Epithelial cell of esophagus (primary cell): ENCODE measurements around the gene DPT.

ENCODE experiments used
- DNase-seq: peaks from one replicate; pipeline ENCODE4 v3.0.0; 2010; ENCODE audit warnings: low read depth
- H3K4me3 ChIP-seq: 2 replicates; pipeline ENCODE4 v1.5.1; 2011; ENCODE audit warnings: mild to moderate bottlenecking, low read length, control low read depth
- CTCF ChIP-seq: IDR thresholded peaks from 2 replicates; pipeline ENCODE4 v1.5.1; 2011; ENCODE audit warnings: low read depth, mild to moderate bottlenecking, low read length, control low read depth, inconsistent platforms; ENCODE audit not compliant: insufficient read depth; ENCODE audit errors: missing control alignments

Gene DPT

DNA sequence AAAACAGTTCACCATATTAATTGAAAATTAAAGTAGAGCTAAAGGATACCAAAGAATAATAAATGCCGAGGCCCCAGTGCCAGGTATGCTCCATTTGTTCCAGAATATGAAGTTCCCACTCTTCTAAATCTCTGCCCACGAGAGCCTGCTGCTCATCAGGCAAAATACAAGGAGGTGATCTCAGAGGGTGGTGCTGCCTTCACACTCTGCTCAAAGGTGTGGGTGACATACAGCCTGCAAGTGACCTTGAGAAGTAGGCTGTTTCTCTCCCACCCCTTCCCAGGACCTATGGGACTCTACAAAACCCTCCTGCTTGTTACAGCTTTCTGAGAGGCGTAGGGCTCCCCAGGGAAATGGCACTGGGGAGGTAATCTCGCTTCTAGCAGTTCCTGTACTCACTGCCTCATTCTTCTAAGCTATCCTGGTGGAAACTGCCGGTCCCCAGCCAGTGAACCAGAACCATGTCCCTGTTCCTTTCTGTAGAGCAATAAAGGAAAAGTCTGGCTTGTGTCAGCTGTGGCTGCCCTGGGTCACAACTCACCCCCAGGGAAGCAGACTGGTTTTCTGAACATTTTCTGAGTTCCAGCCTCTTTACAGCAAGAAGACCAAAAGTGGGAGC, 26.9 kb upstream of the DPT start:
- no peak for DNase-seq
- TF ChIP-seq CTCF, result no peak
- no peak overlapping the region for H3K4me3 ChIP-seq

DNA sequence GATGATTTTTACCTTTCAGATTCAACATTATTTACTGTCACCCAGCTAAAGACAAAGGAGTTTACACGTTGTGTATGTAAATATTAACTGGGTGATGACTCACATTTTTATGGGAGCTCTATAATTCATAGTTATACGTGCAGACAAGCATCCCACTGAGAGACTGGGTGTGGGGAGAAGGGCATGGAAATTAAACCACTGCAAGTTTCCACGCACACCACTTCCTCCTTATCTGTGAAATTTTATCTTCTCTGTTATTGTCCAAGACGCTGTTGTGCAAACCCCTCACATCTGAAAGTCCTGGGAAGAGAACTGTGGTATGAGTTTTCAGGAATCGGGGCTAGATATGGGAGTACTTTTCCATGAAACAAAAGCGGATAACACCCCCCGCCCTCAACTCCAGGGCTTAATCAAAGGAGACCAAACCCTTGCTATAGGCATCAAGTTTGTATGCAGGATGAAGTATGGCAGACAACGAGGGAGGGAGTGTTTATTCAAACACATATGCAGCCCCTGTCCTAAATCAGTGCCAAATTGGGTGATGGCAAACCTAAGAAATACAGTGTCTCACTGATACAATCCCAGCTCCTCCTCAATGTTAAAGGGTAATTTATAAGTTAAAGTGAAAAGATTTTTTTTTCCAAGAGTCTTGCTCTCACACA, 23.3 kb upstream of the DPT start:
- no peak overlapping the region for H3K4me3 ChIP-seq
- TF ChIP-seq CTCF, result no peak
- DNase-seq, result peak; percentile 27

GRCh38 chr1:168751195-168751650, 22.2 kb upstream of the DPT start:
- DNase-seq, result no peak
- no peak overlapping the region for H3K4me3 ChIP-seq
- TF ChIP-seq CTCF, result no peak

GRCh38 chr1:168742994-168743650, 14.1 kb upstream of the DPT start:
- no peak for TF ChIP-seq CTCF
- no peak for DNase-seq
- no peak overlapping the region for H3K4me3 ChIP-seq

- no peak for DNase-seq
- H3K4me3 ChIP-seq, result no peak overlapping the region
- no peak for TF ChIP-seq CTCF
Measured at GRCh38 chr1:168742386-168742785, 13.4 kb upstream of the DPT start.

DNA sequence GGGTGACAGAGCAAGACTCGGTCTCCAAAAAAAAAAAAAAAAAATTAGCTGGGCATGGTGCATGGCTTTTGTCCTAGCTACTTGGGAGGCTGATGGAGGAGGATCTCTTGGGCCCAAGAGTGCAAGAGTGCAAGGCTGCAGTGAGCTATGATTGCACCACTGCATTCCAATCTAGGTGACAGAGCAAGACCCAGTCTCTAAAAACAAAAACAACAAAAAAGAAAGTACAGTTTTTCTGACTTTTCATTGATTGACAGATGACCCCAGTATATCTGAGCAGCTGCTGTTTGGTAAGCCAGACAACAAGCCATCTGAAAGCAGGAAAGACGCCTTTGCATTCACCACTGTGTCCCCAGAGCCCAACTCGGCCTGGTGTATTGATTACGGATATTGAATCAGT, 10.9 kb upstream of the DPT start:
- no peak overlapping the region for H3K4me3 ChIP-seq
- DNase-seq, result no peak
- TF ChIP-seq CTCF, result no peak
